Measurements from ENCODE around the gene TCF4. TPM values are rescaled to one million over a fixed set of nuclear protein-coding genes. Genes with fewer than 3 reads are reported as not detected.

Gene TCF4
- total RNA-seq, 5 donors from 2014 or later (not counting 1 experiment from before 2014, with no cell fraction given) = 2.6 to 11.0 (median 6.6) TPM

DNA sequence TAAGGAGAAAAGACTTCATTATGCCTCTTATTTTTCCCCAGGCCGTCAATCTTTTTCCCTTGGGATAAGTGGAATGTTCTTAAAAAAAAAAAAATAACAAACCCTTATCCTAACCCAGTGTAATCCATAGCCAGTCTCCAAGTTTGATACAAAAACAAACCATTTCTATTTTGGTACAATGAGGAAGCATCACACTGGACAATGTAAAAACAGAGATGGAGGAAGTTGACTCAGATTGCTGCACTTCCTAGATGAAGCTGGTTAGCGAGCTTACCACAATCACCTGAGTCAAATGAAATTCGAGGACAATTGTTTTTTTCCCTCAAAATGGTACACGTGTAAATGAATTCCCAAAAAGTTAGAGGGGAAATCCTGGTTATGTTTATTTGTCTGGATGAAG is 259.7 kb downstream of the TCF4 start:
- H3K4me1 ChIP-seq (ENCODE audit: control insufficient read depth in 1 of 2, extremely low read depth in 1 of 2, insufficient read depth in 2 of 2, low read length in 2 of 2) = no peaks in the 10 kb centered on the region
- ChIA-PET CTCF (no interaction called here), POLR2A (no interaction called here)
- no peak for DNase-seq
- H3K4me3 ChIP-seq (ENCODE audit: control insufficient read depth in 1 of 2, extremely low read depth in 1 of 2, low read length in 1 of 2) = no peak overlapping the region
- no peak for ATAC-seq (replicated peaks in 1 of 4)
- H3K27ac Mint-ChIP-seq = no peak overlapping the region
- H3K27ac ChIP-seq (ENCODE audit: low read length) = no peak overlapping the region
- H3K36me3 ChIP-seq (ENCODE audit: control insufficient read depth in 2 of 2, extremely low read depth in 1 of 2, insufficient read depth in 1 of 2, low read length in 1 of 2) = no peaks in the 10 kb centered on the region
- 11% methylated on average over 2 of the region's 4 CpGs for WGBS (ENCODE audit: insufficient coverage)
- H3K27me3 Mint-ChIP-seq = peaks cover 6 to 7% of the 10 kb centered on the region in 2 donors
- no peaks in the 10 kb centered on the region for H3K9me3 Mint-ChIP-seq
- no peaks in the 10 kb centered on the region for H3K36me3 Mint-ChIP-seq
- H3K4me3 Mint-ChIP-seq = no peak overlapping the region
- H3K9me3 ChIP-seq = no peaks in the 10 kb centered on the region
- peaks cover 0 to 4% (median 0%) of the 10 kb centered on the region in 3 donors for H3K4me1 Mint-ChIP-seq
- no peaks in the 10 kb centered on the region for H3K27me3 ChIP-seq (replicated peaks in 1 of 2; ENCODE audit: control insufficient read depth in 2 of 2, extremely low read depth in 1 of 2, insufficient read depth in 2 of 2, low read length in 1 of 2)

DNA sequence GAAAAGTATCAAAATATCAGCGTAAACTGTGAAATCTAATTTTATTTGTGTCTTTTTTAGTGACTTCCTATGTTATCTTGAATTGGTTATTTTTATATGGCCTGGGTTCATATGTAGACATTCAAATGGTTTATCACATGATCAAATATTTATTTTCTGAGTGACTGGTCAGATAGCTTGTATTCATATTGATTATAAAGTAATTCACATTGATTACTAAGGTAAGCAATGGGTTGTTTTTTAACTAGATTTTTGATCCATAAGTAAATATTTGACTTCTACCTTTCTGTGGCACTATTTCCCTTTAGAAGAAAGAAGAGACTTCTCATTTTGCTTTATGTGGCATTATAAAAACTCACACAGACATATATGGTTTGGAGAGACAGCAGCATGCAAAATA is 260.5 kb downstream of the TCF4 start:
- Histone ChIP-seq H3K4me1 (ENCODE audit: control insufficient read depth in 1 of 2, extremely low read depth in 1 of 2, insufficient read depth in 2 of 2, low read length in 2 of 2) (peaks cover 2 to 3% of the 10 kb centered on the region in 2 experiments), H3K27ac (ENCODE audit: low read length) (no peak overlapping the region), H3K36me3 (ENCODE audit: control insufficient read depth in 2 of 2, extremely low read depth in 1 of 2, insufficient read depth in 1 of 2, low read length in 1 of 2) (no peaks in the 10 kb centered on the region), H3K27me3 (replicated peaks in 1 of 2; ENCODE audit: control insufficient read depth in 2 of 2, extremely low read depth in 1 of 2, insufficient read depth in 2 of 2, low read length in 1 of 2) (peaks cover 0 to 3% of the 10 kb centered on the region in 2 experiments), H3K9me3 (no peaks in the 10 kb centered on the region), H3K4me3 (ENCODE audit: control insufficient read depth in 1 of 2, extremely low read depth in 1 of 2, low read length in 1 of 2) (no peak overlapping the region)
- ATAC-seq (replicated peaks in 1 of 4) (no peak), DNase-seq (no peak)
- Mint-ChIP-seq H3K36me3 (no peaks in the 10 kb centered on the region), H3K27me3 (peaks cover 8 to 9% of the 10 kb centered on the region in 2 donors), H3K9me3 (no peaks in the 10 kb centered on the region), H3K27ac (no peak overlapping the region), H3K4me3 (no peak overlapping the region), H3K4me1 (peaks cover 0 to 7% (median 2%) of the 10 kb centered on the region in 3 donors)
- ChIA-PET POLR2A (no interaction called here), CTCF (no interaction called here)
- WGBS (ENCODE audit: insufficient coverage) = no CpG with 5 or more reads among the region's 1 CpG

DNA sequence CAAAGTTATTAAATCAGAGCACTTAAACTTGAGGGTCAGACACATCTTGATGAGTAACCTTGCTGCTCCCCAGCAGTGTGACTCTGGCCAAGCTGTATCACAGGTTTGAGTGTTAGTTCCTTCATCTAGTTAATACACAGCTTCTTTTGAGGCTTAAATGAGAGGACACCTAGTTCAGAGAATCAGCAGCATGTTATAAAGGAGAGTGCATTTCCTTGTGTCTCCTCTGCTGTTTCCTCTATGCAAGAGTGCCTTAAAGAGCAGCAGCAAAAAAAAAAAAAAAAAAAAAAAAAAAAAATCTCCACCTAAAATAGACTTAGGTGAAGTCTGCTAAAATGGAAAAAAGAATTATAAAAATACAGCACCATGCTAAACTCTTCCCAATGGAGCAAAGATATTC is 261.9 kb downstream of the TCF4 start:
- ChIA-PET CTCF (no interaction called here), POLR2A (no interaction called here)
- ATAC-seq (replicated peaks in 1 of 4) (no peak), DNase-seq (no peak)
- Mint-ChIP-seq H3K36me3 (no peaks in the 10 kb centered on the region), H3K4me1 (peaks cover 6 to 11% (median 10%) of the 10 kb centered on the region in 3 donors), H3K27ac (no peak overlapping the region), H3K4me3 (no peak overlapping the region), H3K27me3 (peaks cover 17 to 18% of the 10 kb centered on the region in 2 donors), H3K9me3 (no peaks in the 10 kb centered on the region)
- Histone ChIP-seq H3K9me3 (no peaks in the 10 kb centered on the region), H3K27me3 (replicated peaks in 1 of 2; ENCODE audit: control insufficient read depth in 2 of 2, extremely low read depth in 1 of 2, insufficient read depth in 2 of 2, low read length in 1 of 2) (peaks cover 0 to 12% of the 10 kb centered on the region in 2 experiments), H3K27ac (ENCODE audit: low read length) (no peak overlapping the region), H3K36me3 (ENCODE audit: control insufficient read depth in 2 of 2, extremely low read depth in 1 of 2, insufficient read depth in 1 of 2, low read length in 1 of 2) (no peaks in the 10 kb centered on the region), H3K4me1 (ENCODE audit: control insufficient read depth in 1 of 2, extremely low read depth in 1 of 2, insufficient read depth in 2 of 2, low read length in 2 of 2) (peaks cover 3 to 12% of the 10 kb centered on the region in 2 experiments), H3K4me3 (ENCODE audit: control insufficient read depth in 1 of 2, extremely low read depth in 1 of 2, low read length in 1 of 2) (no peak overlapping the region)

DNA sequence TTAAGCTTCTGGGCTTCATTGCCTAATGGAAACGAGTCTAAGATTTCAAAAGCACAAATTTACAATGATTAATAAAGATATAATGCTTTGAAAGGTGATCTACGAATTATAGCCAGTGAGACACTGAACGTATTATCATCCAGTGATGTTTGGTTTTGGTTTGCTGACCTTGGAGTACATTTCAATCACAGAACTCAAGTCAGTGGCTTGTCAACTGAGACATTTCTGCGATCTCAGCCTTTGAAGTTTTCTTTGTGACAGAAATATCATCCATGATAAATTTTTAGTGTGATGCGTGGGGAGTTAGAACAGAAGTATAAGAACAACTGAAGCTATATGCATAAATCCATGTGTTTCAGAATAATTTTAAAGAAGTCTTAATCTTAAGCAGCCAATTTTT is 263.8 kb downstream of the TCF4 start:
- no peak for DNase-seq
- H3K4me3 ChIP-seq (ENCODE audit: control insufficient read depth in 1 of 2, extremely low read depth in 1 of 2, low read length in 1 of 2) = no peak overlapping the region
- no peaks in the 10 kb centered on the region for H3K36me3 ChIP-seq (ENCODE audit: control insufficient read depth in 2 of 2, extremely low read depth in 1 of 2, insufficient read depth in 1 of 2, low read length in 1 of 2)
- ChIA-PET CTCF (no interaction called here), POLR2A (no interaction called here)
- H3K4me3 Mint-ChIP-seq = no peak overlapping the region
- no peaks in the 10 kb centered on the region for H3K9me3 Mint-ChIP-seq
- H3K36me3 Mint-ChIP-seq = no peaks in the 10 kb centered on the region
- H3K27ac ChIP-seq (ENCODE audit: low read length) = no peak overlapping the region
- peaks cover 26 to 28% of the 10 kb centered on the region in 2 donors for H3K27me3 Mint-ChIP-seq
- peaks cover 3 to 12% of the 10 kb centered on the region in 2 experiments for H3K4me1 ChIP-seq (ENCODE audit: control insufficient read depth in 1 of 2, extremely low read depth in 1 of 2, insufficient read depth in 2 of 2, low read length in 2 of 2)
- no peak for ATAC-seq (replicated peaks in 1 of 4)
- no peak overlapping the region for H3K27ac Mint-ChIP-seq
- H3K4me1 Mint-ChIP-seq = peaks cover 6 to 11% (median 10%) of the 10 kb centered on the region in 3 donors
- no peaks in the 10 kb centered on the region for H3K9me3 ChIP-seq
- WGBS (ENCODE audit: insufficient coverage) = no CpG with 5 or more reads among the region's 5 CpGs
- H3K27me3 ChIP-seq (replicated peaks in 1 of 2; ENCODE audit: control insufficient read depth in 2 of 2, extremely low read depth in 1 of 2, insufficient read depth in 2 of 2, low read length in 1 of 2) = peaks cover 0 to 12% of the 10 kb centered on the region in 2 experiments

DNA sequence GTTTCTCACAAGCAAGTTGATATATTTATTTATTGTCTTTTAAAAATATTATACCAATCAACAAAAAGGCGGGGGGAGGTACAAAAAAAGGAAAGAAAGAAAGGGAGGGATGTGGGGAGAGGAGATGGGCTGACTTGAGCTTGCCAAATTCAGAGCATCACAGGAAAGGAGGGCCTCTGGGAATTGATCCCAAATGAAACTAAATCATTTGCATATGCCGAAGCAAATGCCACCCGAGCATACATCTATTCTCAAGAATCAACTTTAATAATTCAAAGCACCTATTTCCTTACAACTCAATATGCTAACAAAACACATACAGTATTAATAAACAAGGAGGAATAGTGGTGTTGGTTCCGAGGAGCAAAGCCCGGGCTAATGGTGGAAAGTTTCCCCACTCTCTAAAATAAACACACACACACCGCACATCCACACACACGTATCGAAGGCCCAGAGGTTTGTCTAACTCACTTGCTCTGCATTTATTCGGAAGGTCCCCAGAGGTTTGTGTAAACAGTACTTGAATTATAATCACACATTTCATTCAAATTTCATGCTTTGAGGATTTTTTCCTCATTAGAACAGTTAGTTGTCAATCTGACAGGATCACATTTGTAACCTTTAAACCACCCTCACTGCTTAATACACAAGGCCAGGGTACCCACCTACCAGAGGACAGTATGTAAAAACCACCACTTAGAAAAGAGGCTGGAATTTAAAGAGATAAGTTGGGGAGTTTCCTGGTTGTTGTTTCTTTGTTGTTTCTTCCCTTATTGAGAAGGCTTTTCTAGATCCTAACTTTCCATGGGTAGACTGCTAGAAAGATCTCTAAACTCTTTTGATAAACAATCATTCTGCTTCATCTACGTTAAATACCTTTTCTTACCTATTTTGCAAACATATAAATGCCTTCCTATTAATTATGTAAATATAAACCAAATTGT is 264.7 kb downstream of the TCF4 start:
- no peak overlapping the region for H3K27ac ChIP-seq (ENCODE audit: low read length)
- ChIA-PET CTCF (interaction anchor here in 1 of 2 donors (0.5 kb wide), 1 partner anchor 317 kb away, joined by 4 read pairs; no protein-coding TSS in a partner anchor), POLR2A (no interaction called here)
- Mint-ChIP-seq H3K4me1 (peaks cover 6 to 11% (median 10%) of the 10 kb centered on the region in 3 donors), H3K27me3 (peaks cover 29 to 32% of the 10 kb centered on the region in 2 donors), H3K27ac (no peak overlapping the region), H3K4me3 (peak overlapping the region in 1 of 3 donors; percentile 32), H3K9me3 (no peaks in the 10 kb centered on the region), H3K36me3 (no peaks in the 10 kb centered on the region)
- no peak for ATAC-seq (replicated peaks in 1 of 4)
- no peaks in the 10 kb centered on the region for H3K9me3 ChIP-seq
- peaks cover 0 to 12% of the 10 kb centered on the region in 2 experiments for H3K27me3 ChIP-seq (replicated peaks in 1 of 2; ENCODE audit: control insufficient read depth in 2 of 2, extremely low read depth in 1 of 2, insufficient read depth in 2 of 2, low read length in 1 of 2)
- H3K4me3 ChIP-seq (ENCODE audit: control insufficient read depth in 1 of 2, extremely low read depth in 1 of 2, low read length in 1 of 2) = no peak overlapping the region
- peaks cover 3 to 12% of the 10 kb centered on the region in 2 experiments for H3K4me1 ChIP-seq (ENCODE audit: control insufficient read depth in 1 of 2, extremely low read depth in 1 of 2, insufficient read depth in 2 of 2, low read length in 2 of 2)
- WGBS (ENCODE audit: insufficient coverage) = no CpG with 5 or more reads among the region's 10 CpGs
- no peaks in the 10 kb centered on the region for H3K36me3 ChIP-seq (ENCODE audit: control insufficient read depth in 2 of 2, extremely low read depth in 1 of 2, insufficient read depth in 1 of 2, low read length in 1 of 2)
- no peak for DNase-seq

DNA sequence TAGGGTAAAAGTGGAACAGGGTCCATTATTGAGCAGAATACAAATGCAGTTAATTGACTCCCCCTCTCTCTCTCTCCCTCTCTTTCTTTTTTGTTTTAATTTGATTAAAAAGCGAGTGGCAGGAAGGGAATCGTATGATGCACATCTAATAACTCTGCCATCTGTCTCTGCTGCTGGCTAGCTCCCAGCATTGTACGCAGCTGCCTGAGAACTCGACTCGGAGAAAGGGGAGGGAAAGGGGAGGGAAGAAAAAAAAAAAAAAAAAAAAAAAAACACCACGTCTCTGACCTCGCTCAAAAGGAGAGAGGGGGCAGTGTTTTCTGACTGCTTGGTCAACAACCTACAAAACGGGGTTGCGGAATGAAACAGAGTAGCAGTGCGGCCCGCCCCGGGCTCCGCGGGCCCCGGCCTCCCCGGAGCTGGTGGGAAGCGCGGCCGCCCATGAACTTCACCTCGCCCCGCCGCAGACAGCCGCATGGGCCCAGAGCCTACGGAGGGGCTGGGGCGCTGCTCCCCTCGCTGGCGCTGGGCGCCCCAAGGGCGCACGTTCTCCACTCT is 265.7 kb downstream of the TCF4 start:
- peak in 4 of 35 experiments; percentile 3 to 26 (median 5) for DNase-seq
- Mint-ChIP-seq H3K4me3 (peak overlapping the region; percentile 51 to 75 (median 75)), H3K36me3 (no peaks in the 10 kb centered on the region), H3K27me3 (peaks cover 29 to 32% of the 10 kb centered on the region in 2 donors), H3K9me3 (no peaks in the 10 kb centered on the region), H3K4me1 (peaks cover 6 to 11% (median 10%) of the 10 kb centered on the region in 3 donors), H3K27ac (no peak overlapping the region)
- H3K4me3 ChIP-seq (ENCODE audit: control insufficient read depth in 1 of 2, extremely low read depth in 1 of 2, low read length in 1 of 2) = peak overlapping the region in 1 of 2 donors; percentile 79
- ChIA-PET POLR2A (no interaction called here), CTCF (no interaction called here)
- WGBS (ENCODE audit: insufficient coverage) = 5% methylated on average over 23 of the region's 30 CpGs
- peak; percentile 24 to 58 (median 44) for ATAC-seq (replicated peaks in 1 of 4)
- H3K9me3 ChIP-seq = no peaks in the 10 kb centered on the region
- H3K27me3 ChIP-seq (replicated peaks in 1 of 2; ENCODE audit: control insufficient read depth in 2 of 2, extremely low read depth in 1 of 2, insufficient read depth in 2 of 2, low read length in 1 of 2) = peaks cover 0 to 12% of the 10 kb centered on the region in 2 experiments
- H3K27ac ChIP-seq (ENCODE audit: low read length) = no peak overlapping the region
- H3K36me3 ChIP-seq (ENCODE audit: control insufficient read depth in 2 of 2, extremely low read depth in 1 of 2, insufficient read depth in 1 of 2, low read length in 1 of 2) = no peaks in the 10 kb centered on the region
- H3K4me1 ChIP-seq (ENCODE audit: control insufficient read depth in 1 of 2, extremely low read depth in 1 of 2, insufficient read depth in 2 of 2, low read length in 2 of 2) = peaks cover 3 to 12% of the 10 kb centered on the region in 2 experiments

All from T-cell (primary cell).